SK-N-SH treated with all-trans-retinoic acid at 6 μM for 48 hours (cell line): ENCODE measurements around the gene RLBP1.

Source experiments
- ARNTL ChIP-seq: fragments of 450-650 bp; formaldehyde crosslinking; IDR thresholded peaks from 2 replicates; pipeline ENCODE4 v1.5.0; 2020; ENCODE audit warnings: low read depth, mild to moderate bottlenecking, moderate library complexity, borderline replicate concordance
- ESRRG ChIP-seq: fragments of 250-450 bp; sonication (Bioruptor Pico); IDR thresholded peaks from 2 replicates; pipeline ENCODE4 v1.6.1; 2021; ENCODE audit warnings: mild to moderate bottlenecking
- OSR1 ChIP-seq: fragments of 250-450 bp; sonication (Bioruptor Pico); IDR thresholded peaks from 2 replicates; pipeline ENCODE4 v1.8.0; 2022; ENCODE audit warnings: moderate library complexity, mild to moderate bottlenecking, inconsistent platforms
- SNAI2 ChIP-seq: fragments of 250-450 bp; sonication (Bioruptor Pico); IDR thresholded peaks from 2 replicates; pipeline ENCODE4 v1.5.0; 2020; ENCODE audit warnings: mild to moderate bottlenecking, moderate library complexity
- TOX ChIP-seq: fragments of 250-450 bp; sonication (Bioruptor Pico); IDR thresholded peaks from 2 replicates; pipeline ENCODE4 v1.8.0; 2021; ENCODE audit warnings: mild to moderate bottlenecking, moderate library complexity, borderline replicate concordance
- ZFP3 ChIP-seq: fragments of 250-450 bp; sonication (Bioruptor Pico); IDR thresholded peaks from 2 replicates; pipeline ENCODE4 v1.5.0; 2020; ENCODE audit warnings: mild to moderate bottlenecking, moderate library complexity
- ZNF565 ChIP-seq: fragments of 450-650 bp; formaldehyde crosslinking; conservative IDR thresholded peaks from 2 replicates; pipeline ENCODE4 v1.5.0; 2020; ENCODE audit warnings: low read depth, mild to moderate bottlenecking, moderate library complexity
- ZNF8 ChIP-seq: fragments of 450-650 bp; formaldehyde crosslinking; IDR thresholded peaks from 2 replicates; pipeline ENCODE4 v1.5.0; 2020; ENCODE audit warnings: mild to moderate bottlenecking, moderate library complexity
- TF ChIP-seq, protein P1 (sequence below): fragments of 250-450 bp; sonication (Bioruptor Pico); IDR thresholded peaks from 2 replicates; pipeline ENCODE4 v1.5.0; 2020; ENCODE audit warnings: mild to moderate bottlenecking, moderate library complexity

DNA sequence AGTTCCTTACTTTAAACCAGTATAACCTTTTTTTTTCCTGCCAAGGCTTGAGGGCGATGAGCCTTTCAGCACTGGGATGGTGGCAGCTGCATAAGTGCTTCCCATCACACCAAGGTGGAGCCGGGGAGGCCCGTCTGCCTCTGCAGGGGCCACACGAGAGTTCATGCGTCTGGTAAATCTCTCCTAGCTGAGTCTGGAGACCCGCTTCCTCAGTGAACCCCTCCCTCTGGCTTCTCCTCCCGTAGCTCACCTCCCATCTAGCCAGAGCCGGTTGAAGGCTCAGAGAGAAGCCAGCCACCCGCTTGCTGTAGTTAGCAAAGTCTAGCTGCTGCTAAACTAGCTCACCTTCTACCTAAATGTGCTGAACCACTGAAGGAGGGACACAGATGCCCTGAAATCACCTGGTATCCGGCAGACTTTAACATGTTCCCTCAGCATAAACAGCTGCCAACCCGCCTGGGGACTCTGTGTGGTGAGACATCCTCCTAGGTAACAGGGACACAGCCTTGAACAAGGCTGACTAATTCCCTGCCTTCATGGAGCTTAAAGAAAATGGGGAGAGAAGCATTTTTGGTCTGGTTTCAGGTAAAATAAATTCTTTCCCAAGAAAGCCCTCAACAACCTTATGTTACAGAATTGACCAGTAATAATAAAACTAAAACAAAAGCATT is 42.9 kb downstream of the RLBP1 start:
- no peak for TF ChIP-seq ARNTL (CRISPR knock-in tag)
- TF ChIP-seq ZNF8 (CRISPR knock-in tag): no peak
- TF ChIP-seq ZNF565 (CRISPR knock-in tag): no peak
- TF ChIP-seq, protein P1, sequence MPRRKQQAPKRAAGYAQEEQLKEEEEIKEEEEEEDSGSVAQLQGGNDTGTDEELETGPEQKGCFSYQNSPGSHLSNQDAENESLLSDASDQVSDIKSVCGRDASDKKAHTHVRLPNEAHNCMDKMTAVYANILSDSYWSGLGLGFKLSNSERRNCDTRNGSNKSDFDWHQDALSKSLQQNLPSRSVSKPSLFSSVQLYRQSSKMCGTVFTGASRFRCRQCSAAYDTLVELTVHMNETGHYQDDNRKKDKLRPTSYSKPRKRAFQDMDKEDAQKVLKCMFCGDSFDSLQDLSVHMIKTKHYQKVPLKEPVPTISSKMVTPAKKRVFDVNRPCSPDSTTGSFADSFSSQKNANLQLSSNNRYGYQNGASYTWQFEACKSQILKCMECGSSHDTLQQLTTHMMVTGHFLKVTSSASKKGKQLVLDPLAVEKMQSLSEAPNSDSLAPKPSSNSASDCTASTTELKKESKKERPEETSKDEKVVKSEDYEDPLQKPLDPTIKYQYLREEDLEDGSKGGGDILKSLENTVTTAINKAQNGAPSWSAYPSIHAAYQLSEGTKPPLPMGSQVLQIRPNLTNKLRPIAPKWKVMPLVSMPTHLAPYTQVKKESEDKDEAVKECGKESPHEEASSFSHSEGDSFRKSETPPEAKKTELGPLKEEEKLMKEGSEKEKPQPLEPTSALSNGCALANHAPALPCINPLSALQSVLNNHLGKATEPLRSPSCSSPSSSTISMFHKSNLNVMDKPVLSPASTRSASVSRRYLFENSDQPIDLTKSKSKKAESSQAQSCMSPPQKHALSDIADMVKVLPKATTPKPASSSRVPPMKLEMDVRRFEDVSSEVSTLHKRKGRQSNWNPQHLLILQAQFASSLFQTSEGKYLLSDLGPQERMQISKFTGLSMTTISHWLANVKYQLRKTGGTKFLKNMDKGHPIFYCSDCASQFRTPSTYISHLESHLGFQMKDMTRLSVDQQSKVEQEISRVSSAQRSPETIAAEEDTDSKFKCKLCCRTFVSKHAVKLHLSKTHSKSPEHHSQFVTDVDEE (CRISPR knock-in tag): no peak
- no peak for TF ChIP-seq OSR1 (CRISPR knock-in tag)
- no peak for TF ChIP-seq ZFP3
- no peak for TF ChIP-seq ESRRG
- TF ChIP-seq TOX (CRISPR knock-in tag): no peak
- no peak for TF ChIP-seq SNAI2 (CRISPR knock-in tag)
